Dermis microvascular lymphatic vessel endothelial cell (primary cell): Measurements from ENCODE around the gene TRIM38. TPM values are rescaled to one million over a fixed set of nuclear protein-coding genes. Genes with fewer than 3 reads are reported as not detected.

Source experiments
- total RNA-seq: library from RNA; depleted of rRNA; stranded (reverse); fragments of >200 nt; gene quantifications from 2 replicates; pipeline ENCODE4 v1.2.1, GENCODE V29; 2014

The TRIM38 gene
- total RNA-seq, 1 donor from 2014 or later: 4.7 TPM

Other genes starting within 250 kb of the TRIM38 start
- not detected in 2 replicates for gene SLC17A4, start 208.1 kb upstream of the TRIM38 start, total RNA-seq
- not detected in 2 replicates for gene SLC17A1, start 130.8 kb upstream of the TRIM38 start, total RNA-seq
- gene SLC17A3, start 88.6 kb upstream of the TRIM38 start, total RNA-seq: not detected in 2 replicates
- not detected in 2 replicates for gene SLC17A2, start 32.1 kb upstream of the TRIM38 start, total RNA-seq
- 2.4 and 3.0 TPM in 2 replicates for gene HFE, start 124.6 kb downstream of the TRIM38 start, total RNA-seq